HG02763 (cell line): ENCODE measurements around the gene ORC6.

ENCODE experiments used
- ATAC-seq: cut with Tn5 transposase; IDR thresholded peaks from one replicate; pipeline ENCODE4 v1.9.1; 2021; ENCODE audit warnings: mild to moderate bottlenecking, moderate library complexity; ENCODE audit not compliant: unreplicated experiment

Gene ORC6

GRCh38 chr16:46700048-46700447, 10.6 kb downstream of the ORC6 start:
- no peak for ATAC-seq

GRCh38 chr16:46701615-46702014, 12.2 kb downstream of the ORC6 start:
- ATAC-seq = no peak

GRCh38 chr16:46702030-46702429, 12.6 kb downstream of the ORC6 start:
- ATAC-seq = no peak

- no peak for ATAC-seq
These were observed 17.2 kb downstream of the ORC6 start for GRCh38 chr16:46706642-46707041.

GRCh38 chr16:46709469-46710005, 20.1 kb downstream of the ORC6 start:
- ATAC-seq = no peak

- ATAC-seq = no peak
These were observed 21.9 kb downstream of the ORC6 start for GRCh38 chr16:46711106-46712058.

- ATAC-seq = no peak
These were observed 23.5 kb downstream of the ORC6 start for GRCh38 chr16:46712911-46713310.

- ATAC-seq = no peak
These were observed 24.2 kb downstream of the ORC6 start for GRCh38 chr16:46713634-46714033.

- no peak for ATAC-seq
These were observed 25.5 kb downstream of the ORC6 start for GRCh38 chr16:46714797-46715591.

GRCh38 chr16:46715769-46716305, 26.4 kb downstream of the ORC6 start:
- no peak for ATAC-seq

- no peak for ATAC-seq
These were observed 28.2 kb downstream of the ORC6 start for GRCh38 chr16:46717692-46718091.

GRCh38 chr16:46718214-46718613, 28.8 kb downstream of the ORC6 start:
- ATAC-seq = no peak

- no peak for ATAC-seq
These were observed 30.1 kb downstream of the ORC6 start for GRCh38 chr16:46719528-46719927.

- no peak for ATAC-seq
These were observed 31.2 kb downstream of the ORC6 start for GRCh38 chr16:46720619-46721018.

- ATAC-seq = no peak
These were observed 32.4 kb downstream of the ORC6 start for GRCh38 chr16:46721885-46722284.

GRCh38 chr16:46727184-46727583, 37.7 kb downstream of the ORC6 start:
- ATAC-seq = no peak

- ATAC-seq = no peak
These were observed 38.2 kb downstream of the ORC6 start for GRCh38 chr16:46727630-46728029.

- ATAC-seq = no peak
These were observed 39.3 kb downstream of the ORC6 start for GRCh38 chr16:46728806-46729205.

- ATAC-seq = no peak
These were observed 40.0 kb downstream of the ORC6 start for GRCh38 chr16:46729326-46729995.

GRCh38 chr16:46730126-46730525, 40.7 kb downstream of the ORC6 start:
- ATAC-seq = no peak
